ENCODE measurements around the gene SASH1.

DNA sequence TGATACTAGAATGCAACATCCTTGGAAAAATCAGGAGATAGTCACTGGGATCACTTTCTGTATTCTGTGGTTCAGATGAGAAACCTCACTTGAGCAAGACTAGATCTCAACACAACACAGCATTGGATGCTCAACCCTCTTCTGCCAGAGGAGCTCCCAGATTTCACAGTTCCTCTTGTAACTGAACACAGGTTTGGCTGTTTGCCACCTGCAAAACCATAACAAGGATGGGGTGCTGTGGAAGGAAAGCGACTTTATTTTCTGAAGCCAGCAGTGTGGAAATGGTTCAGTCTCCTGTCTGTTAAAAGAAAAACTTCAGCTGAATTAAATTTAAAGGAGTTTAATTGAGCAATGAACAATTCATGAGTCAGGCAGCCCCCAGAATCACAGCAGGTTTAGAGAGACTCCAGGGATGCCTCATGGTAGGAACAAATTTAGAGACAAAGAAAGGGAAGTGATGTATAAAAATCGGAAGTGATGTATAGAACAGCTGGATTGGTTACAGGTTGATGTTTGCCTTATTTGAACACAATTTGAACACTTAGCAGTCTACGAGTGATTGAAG, 254.3 kb downstream of the SASH1 start:
- TF ChIP-seq, protein P1, sequence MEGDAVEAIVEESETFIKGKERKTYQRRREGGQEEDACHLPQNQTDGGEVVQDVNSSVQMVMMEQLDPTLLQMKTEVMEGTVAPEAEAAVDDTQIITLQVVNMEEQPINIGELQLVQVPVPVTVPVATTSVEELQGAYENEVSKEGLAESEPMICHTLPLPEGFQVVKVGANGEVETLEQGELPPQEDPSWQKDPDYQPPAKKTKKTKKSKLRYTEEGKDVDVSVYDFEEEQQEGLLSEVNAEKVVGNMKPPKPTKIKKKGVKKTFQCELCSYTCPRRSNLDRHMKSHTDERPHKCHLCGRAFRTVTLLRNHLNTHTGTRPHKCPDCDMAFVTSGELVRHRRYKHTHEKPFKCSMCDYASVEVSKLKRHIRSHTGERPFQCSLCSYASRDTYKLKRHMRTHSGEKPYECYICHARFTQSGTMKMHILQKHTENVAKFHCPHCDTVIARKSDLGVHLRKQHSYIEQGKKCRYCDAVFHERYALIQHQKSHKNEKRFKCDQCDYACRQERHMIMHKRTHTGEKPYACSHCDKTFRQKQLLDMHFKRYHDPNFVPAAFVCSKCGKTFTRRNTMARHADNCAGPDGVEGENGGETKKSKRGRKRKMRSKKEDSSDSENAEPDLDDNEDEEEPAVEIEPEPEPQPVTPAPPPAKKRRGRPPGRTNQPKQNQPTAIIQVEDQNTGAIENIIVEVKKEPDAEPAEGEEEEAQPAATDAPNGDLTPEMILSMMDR (IDR thresholded peaks at IDR 0.05): no peak
- TF ChIP-seq, protein P2, sequence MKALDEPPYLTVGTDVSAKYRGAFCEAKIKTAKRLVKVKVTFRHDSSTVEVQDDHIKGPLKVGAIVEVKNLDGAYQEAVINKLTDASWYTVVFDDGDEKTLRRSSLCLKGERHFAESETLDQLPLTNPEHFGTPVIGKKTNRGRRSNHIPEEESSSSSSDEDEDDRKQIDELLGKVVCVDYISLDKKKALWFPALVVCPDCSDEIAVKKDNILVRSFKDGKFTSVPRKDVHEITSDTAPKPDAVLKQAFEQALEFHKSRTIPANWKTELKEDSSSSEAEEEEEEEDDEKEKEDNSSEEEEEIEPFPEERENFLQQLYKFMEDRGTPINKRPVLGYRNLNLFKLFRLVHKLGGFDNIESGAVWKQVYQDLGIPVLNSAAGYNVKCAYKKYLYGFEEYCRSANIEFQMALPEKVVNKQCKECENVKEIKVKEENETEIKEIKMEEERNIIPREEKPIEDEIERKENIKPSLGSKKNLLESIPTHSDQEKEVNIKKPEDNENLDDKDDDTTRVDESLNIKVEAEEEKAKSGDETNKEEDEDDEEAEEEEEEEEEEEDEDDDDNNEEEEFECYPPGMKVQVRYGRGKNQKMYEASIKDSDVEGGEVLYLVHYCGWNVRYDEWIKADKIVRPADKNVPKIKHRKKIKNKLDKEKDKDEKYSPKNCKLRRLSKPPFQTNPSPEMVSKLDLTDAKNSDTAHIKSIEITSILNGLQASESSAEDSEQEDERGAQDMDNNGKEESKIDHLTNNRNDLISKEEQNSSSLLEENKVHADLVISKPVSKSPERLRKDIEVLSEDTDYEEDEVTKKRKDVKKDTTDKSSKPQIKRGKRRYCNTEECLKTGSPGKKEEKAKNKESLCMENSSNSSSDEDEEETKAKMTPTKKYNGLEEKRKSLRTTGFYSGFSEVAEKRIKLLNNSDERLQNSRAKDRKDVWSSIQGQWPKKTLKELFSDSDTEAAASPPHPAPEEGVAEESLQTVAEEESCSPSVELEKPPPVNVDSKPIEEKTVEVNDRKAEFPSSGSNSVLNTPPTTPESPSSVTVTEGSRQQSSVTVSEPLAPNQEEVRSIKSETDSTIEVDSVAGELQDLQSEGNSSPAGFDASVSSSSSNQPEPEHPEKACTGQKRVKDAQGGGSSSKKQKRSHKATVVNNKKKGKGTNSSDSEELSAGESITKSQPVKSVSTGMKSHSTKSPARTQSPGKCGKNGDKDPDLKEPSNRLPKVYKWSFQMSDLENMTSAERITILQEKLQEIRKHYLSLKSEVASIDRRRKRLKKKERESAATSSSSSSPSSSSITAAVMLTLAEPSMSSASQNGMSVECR (CRISPR knock-in tag; IDR thresholded peaks at IDR 0.05; ENCODE audit: borderline replicate concordance): no peak
- TF ChIP-seq SOX15 (CRISPR knock-in tag; IDR thresholded peaks at IDR 0.05) (no peak), SMAD3 (CRISPR knock-in tag; IDR thresholded peaks at IDR 0.05; ENCODE audit: borderline replicate concordance) (no peak)
- TF ChIP-seq, protein P3, sequence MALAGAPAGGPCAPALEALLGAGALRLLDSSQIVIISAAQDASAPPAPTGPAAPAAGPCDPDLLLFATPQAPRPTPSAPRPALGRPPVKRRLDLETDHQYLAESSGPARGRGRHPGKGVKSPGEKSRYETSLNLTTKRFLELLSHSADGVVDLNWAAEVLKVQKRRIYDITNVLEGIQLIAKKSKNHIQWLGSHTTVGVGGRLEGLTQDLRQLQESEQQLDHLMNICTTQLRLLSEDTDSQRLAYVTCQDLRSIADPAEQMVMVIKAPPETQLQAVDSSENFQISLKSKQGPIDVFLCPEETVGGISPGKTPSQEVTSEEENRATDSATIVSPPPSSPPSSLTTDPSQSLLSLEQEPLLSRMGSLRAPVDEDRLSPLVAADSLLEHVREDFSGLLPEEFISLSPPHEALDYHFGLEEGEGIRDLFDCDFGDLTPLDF (CRISPR knock-in tag; IDR thresholded peaks at IDR 0.05): no peak
- TF ChIP-seq, protein P4, sequence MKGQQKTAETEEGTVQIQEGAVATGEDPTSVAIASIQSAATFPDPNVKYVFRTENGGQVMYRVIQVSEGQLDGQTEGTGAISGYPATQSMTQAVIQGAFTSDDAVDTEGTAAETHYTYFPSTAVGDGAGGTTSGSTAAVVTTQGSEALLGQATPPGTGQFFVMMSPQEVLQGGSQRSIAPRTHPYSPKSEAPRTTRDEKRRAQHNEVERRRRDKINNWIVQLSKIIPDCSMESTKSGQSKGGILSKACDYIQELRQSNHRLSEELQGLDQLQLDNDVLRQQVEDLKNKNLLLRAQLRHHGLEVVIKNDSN (CRISPR knock-in tag; IDR thresholded peaks at IDR 0.05): no peak

Data from WTC11 (cell line).